Astrocyte of the spinal cord (primary cell): ENCODE results near the gene FBXO44.
A peak's percentile ranks its signal among the peaks of the same experiment; 100 is the strongest.

Experiments used
- DNase-seq: peaks from one replicate; pipeline ENCODE4 v3.0.0; 2011; ENCODE audit warnings: low read depth, low spot score
- H3K4me3 ChIP-seq: 2 replicates; pipeline ENCODE4 v1.5.1; 2011; ENCODE audit warnings: low read depth, mild to moderate bottlenecking, low read length, moderate library complexity
- in situ Hi-C: cut with HindIII; loops from 2 replicates; pipeline ENCODE4 v1.10.0; 2017; ENCODE audit warnings: low sequenced_read_pairs
- TF ChIP-seq, protein P1 (sequence below): IDR thresholded peaks from 2 replicates; pipeline ENCODE4 v1.5.1; 2012; ENCODE audit warnings: low read depth, mild to moderate bottlenecking, low read length, inconsistent platforms

FBXO44 gene

DNA sequence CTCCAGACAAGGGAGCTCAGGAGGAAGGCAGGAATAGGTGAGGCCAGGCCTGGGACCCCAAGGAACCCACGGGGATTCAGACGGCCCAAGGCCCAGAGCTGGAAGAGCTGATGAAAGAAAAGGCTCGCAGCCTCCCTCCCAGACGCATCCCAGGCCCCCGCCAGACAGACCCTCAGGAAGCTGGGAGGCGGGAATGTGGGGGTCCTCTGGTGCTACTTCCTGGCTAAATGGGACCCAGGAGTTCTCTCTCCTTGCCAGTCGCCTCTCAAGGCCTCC is 878 bp upstream of the FBXO44 start:
- TF ChIP-seq, protein P1, sequence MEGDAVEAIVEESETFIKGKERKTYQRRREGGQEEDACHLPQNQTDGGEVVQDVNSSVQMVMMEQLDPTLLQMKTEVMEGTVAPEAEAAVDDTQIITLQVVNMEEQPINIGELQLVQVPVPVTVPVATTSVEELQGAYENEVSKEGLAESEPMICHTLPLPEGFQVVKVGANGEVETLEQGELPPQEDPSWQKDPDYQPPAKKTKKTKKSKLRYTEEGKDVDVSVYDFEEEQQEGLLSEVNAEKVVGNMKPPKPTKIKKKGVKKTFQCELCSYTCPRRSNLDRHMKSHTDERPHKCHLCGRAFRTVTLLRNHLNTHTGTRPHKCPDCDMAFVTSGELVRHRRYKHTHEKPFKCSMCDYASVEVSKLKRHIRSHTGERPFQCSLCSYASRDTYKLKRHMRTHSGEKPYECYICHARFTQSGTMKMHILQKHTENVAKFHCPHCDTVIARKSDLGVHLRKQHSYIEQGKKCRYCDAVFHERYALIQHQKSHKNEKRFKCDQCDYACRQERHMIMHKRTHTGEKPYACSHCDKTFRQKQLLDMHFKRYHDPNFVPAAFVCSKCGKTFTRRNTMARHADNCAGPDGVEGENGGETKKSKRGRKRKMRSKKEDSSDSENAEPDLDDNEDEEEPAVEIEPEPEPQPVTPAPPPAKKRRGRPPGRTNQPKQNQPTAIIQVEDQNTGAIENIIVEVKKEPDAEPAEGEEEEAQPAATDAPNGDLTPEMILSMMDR, result no peak
- no peak for DNase-seq

DNA sequence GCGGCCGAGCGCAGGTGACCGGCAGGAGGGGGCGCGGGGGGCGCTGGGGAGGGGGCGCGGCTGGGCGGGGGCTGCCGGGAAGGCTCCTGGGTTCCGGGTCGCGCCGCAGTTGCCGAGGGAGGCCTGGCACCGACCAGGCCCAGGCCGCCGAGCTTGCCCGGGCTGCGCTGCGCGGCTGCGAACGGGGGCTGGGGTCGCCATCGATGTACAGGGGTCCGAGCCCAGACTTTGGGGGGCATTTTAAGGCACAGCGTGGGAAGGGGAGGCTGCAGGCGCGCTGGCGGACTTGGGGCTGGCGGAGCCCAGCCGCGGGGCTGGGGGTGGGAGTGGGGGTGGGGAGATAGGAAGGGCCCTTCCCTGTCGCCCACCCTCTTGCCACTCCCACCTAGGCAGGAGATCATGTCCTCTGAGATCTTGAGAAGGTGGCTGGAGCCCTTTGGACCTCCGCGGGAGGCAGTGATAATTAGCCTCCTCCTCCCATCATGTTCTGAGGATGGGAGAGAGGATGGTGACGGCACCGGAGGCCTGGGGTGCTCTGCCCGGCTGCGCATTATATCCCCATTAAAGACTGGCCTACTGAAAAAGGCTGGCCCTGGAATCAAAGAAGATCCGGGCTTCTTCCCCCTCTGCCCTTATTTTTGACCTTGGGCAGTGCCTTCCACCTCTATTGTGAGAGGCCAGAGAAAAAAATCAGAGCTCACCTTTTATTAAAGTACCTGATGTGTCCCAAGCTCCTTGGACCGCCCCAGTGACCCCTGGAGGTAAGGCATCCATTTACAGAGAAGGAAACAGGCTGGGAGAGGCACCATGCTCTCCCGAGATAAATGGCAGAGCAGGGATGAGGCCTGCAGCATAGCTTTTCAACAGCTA is 497 bp downstream of the FBXO44 start:
- in situ Hi-C loops, result no loop called here
- H3K4me3 ChIP-seq, result peak overlapping the region; percentile 59
- DNase-seq, result no peak
- TF ChIP-seq, protein P1, result no peak

More for the DNA sequence above, 878 bp upstream of the FBXO44 start:
- in situ Hi-C loops, result no loop called here
- H3K4me3 ChIP-seq, result peak overlapping the region; percentile 59

DNA sequence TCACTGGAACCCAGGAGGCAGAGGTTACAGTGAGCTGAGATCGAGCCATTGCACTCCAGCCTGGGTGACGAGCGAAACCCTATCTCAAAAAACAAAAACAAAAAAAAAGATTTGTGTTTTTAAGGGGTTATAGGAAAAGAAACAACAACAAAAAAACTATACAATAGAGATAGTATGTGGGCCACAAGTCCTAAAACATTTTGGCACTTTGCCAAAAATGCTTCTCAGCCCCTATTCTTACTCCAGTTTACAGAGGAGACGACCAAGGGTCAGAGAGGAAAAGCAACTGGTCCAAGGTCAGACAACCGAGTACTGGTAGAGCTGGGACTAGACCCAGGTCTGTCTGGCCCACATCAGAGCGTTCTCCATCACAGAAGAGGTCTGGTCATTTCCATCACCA is 3.0 kb downstream of the FBXO44 start:
- in situ Hi-C loops, result no loop called here
- H3K4me3 ChIP-seq, result no peak overlapping the region
- TF ChIP-seq, protein P1, result no peak
- no peak for DNase-seq

DNA sequence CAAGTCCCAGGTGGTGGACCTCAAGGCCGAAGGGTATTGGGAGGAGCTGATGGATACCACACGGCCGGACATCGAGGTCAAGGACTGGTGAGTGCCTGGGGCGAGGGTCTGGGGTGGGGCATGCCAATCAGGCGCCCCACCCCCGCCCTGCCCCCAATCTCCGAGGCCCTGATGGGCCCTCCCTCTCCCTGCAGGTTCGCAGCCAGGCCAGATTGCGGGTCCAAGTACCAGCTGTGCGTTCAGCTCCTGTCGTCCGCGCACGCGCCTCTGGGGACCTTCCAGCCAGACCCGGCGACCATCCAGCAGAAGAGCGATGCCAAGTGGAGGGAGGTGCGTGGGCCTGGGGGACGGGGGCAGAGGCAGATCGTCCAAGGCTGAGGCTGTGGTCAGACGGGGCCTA is 3.9 kb downstream of the FBXO44 start:
- in situ Hi-C loops, result no loop called here
- TF ChIP-seq, protein P1, result no peak
- H3K4me3 ChIP-seq, result no peak overlapping the region
- DNase-seq, result no peak

DNA sequence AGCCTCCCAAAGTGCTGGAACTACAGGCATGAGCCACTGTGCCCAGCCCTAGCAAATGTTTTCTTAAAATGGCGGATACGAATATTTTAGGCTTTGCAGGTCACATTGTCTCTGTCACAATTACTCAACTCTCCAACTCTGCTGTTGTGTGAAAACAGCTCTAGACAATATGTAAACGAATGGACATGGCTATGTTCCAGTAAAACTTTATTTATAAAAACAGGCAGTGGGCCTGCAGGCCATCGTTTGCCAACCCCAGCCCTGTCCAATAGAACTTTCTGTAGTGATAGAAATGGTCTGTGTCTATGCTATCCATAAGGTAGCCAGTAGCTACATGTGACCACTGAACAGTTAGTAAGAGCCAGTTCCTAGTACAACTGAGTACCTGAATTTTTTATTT is 5.1 kb downstream of the FBXO44 start:
- in situ Hi-C loops, result no loop called here
- no peak for DNase-seq
- H3K4me3 ChIP-seq, result no peak overlapping the region
- TF ChIP-seq, protein P1, result no peak

DNA sequence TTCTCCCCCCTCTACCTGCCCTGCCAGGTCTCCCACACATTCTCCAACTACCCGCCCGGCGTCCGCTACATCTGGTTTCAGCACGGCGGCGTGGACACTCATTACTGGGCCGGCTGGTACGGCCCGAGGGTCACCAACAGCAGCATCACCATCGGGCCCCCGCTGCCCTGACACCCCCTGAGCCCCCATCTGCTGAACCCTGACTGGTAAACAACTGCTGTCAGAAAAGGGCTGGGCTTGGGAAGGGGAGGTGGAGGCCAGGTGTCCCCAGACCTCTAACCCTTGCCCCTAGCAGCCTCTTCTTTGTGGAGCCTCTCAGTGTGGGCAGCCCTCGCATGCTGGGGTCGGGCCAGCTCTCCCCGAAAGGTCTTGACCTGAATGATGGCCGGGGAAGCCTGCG is 6.4 kb downstream of the FBXO44 start:
- TF ChIP-seq, protein P1, result no peak
- no peak overlapping the region for H3K4me3 ChIP-seq
- in situ Hi-C loops, result no loop called here
- DNase-seq, result no peak
